ENCODE measurements around the gene EPS8. TPM values are rescaled to one million over a fixed set of nuclear protein-coding genes. Genes with fewer than 3 reads are reported as not detected.

EPS8 gene
- polyA plus RNA-seq, 1 of the 3 experiments (the other 2 are of a cell fraction), result 19.8 TPM

DNA sequence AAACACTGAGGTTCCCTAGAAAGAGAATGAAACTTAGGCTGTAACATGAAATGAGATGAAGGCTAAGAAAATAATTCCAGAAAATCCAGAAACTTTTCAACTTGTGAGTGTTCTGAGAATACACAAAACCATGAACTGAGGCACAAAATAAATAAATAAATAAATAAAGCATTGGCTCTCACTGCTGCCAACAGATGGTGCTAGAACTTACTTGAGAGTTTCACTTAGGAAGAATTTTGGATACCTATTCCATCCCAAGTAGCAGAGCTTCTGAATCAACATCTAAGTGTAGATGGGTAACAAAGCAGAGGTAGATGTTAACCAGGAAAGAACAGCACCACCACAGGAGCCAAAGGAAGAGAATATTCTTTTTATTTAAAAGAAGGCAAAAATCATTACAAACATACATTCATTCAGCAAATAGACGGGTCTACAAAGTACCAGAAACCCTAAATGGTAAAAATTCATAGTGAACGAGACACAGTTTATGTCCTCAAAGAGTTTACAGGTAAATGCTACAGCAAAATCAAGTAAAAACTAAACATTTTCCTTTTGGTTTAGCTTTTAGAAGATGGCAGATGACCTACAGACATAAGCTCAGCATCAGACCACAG is 16.7 kb downstream of the EPS8 start:
- peaks cover 97% of the 10 kb centered on the region for H3K79me2 ChIP-seq (ENCODE audit: insufficient read depth)
- no peak overlapping the region for H3K4me2 ChIP-seq
- no peaks in the 10 kb centered on the region for H3K9me2 ChIP-seq
- ChIA-PET POLR2A (no interaction called here), CTCF (interaction anchor here (0.6 to 3.5 kb wide), 18 partner anchors 8 to 601 kb away, joined by 3 to 31 read pairs (median 4); partner anchors contain the start of gene EPS8)
- WGBS (ENCODE audit: low lambda C conversion rate), result 91% methylated on average over 2 of the region's 2 CpGs
- peak; percentile 4 for DNase-seq
- no peak overlapping the region for H2AFZ ChIP-seq (ENCODE audit: low read depth)
- H3K4me1 ChIP-seq (ENCODE audit: control insufficient read depth in 1 of 2, insufficient read depth in 2 of 2, low read depth in 1 of 2, low read length in 1 of 2), result peaks cover 0 to 34% of the 10 kb centered on the region in 2 experiments; a peak in 1 of 4 replicates
- no peak overlapping the region for H3K4me3 ChIP-seq (ENCODE audit: low read depth in 2 of 2, low read length in 1 of 2)
- no peaks in the 10 kb centered on the region for H3K9me3 ChIP-seq
- H3K36me3 ChIP-seq (replicated peaks in 1 of 2; ENCODE audit: control insufficient read depth in 1 of 2, insufficient read depth in 2 of 2, low read length in 1 of 2), result no peaks in the 10 kb centered on the region
- peaks cover 27% of the 10 kb centered on the region for H3F3A ChIP-seq (replicated peaks; ENCODE audit: insufficient read depth)
- no peak overlapping the region for H3K27ac ChIP-seq (ENCODE audit: low read depth in 2 of 2, low read length in 1 of 2)
- no peaks in the 10 kb centered on the region for H3K27me3 ChIP-seq (ENCODE audit: insufficient read depth)
- no peak overlapping the region for H3K9ac ChIP-seq
- no peaks in the 10 kb centered on the region for H4K20me1 ChIP-seq (ENCODE audit: insufficient read depth)
- TF ChIP-seq, protein P1, sequence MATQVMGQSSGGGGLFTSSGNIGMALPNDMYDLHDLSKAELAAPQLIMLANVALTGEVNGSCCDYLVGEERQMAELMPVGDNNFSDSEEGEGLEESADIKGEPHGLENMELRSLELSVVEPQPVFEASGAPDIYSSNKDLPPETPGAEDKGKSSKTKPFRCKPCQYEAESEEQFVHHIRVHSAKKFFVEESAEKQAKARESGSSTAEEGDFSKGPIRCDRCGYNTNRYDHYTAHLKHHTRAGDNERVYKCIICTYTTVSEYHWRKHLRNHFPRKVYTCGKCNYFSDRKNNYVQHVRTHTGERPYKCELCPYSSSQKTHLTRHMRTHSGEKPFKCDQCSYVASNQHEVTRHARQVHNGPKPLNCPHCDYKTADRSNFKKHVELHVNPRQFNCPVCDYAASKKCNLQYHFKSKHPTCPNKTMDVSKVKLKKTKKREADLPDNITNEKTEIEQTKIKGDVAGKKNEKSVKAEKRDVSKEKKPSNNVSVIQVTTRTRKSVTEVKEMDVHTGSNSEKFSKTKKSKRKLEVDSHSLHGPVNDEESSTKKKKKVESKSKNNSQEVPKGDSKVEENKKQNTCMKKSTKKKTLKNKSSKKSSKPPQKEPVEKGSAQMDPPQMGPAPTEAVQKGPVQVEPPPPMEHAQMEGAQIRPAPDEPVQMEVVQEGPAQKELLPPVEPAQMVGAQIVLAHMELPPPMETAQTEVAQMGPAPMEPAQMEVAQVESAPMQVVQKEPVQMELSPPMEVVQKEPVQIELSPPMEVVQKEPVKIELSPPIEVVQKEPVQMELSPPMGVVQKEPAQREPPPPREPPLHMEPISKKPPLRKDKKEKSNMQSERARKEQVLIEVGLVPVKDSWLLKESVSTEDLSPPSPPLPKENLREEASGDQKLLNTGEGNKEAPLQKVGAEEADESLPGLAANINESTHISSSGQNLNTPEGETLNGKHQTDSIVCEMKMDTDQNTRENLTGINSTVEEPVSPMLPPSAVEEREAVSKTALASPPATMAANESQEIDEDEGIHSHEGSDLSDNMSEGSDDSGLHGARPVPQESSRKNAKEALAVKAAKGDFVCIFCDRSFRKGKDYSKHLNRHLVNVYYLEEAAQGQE (IDR thresholded peaks at IDR 0.05; ENCODE audit: low read depth, low read length), result no peak
- TF ChIP-seq MXI1 (IDR thresholded peaks at IDR 0.05; ENCODE audit: low read depth, low read length) (no peak), FOXJ3 (CRISPR knock-in tag; IDR thresholded peaks at IDR 0.05) (no peak), RCOR1 (IDR thresholded peaks at IDR 0.05; ENCODE audit: low read length) (no peak), FOXM1 (IDR thresholded peaks at IDR 0.05; ENCODE audit: low read depth) (no peak), GATA2 (CRISPR knock-in tag; IDR thresholded peaks at IDR 0.05) (no peak), TEAD4 (IDR thresholded peaks at IDR 0.05; ENCODE audit: borderline replicate concordance, insufficient read depth) (no peak), YY1 (IDR thresholded peaks at IDR 0.05; ENCODE audit: low read depth) (no peak), RXRA (IDR thresholded peaks at IDR 0.05; ENCODE audit: borderline replicate concordance, low read depth) (no peak), EP300 (IDR thresholded peaks at IDR 0.05; ENCODE audit: borderline replicate concordance in 1 of 2, low read depth in 1 of 2, low read length in 1 of 2) (no peak), EZH2phosphoT487 (IDR thresholded peaks at IDR 0.05; ENCODE audit: borderline replicate concordance, low read depth) (no peak), RFX5 (IDR thresholded peaks at IDR 0.05; ENCODE audit: low read length) (no peak), ELF1 (IDR thresholded peaks at IDR 0.05) (no peak), FOSL2 (IDR thresholded peaks at IDR 0.05; ENCODE audit: borderline replicate concordance, low read depth) (no peak), TAF1 (IDR thresholded peaks at IDR 0.05; ENCODE audit: borderline replicate concordance, low read depth, low read length) (no peak), TCF12 (IDR thresholded peaks at IDR 0.05) (no peak), SMC3 (IDR thresholded peaks at IDR 0.05; ENCODE audit: low read depth, low read length) (peak; percentile 45; the same call in 1 of the 2 replicates), CHD2 (IDR thresholded peaks at IDR 0.05; ENCODE audit: low read length, partially characterized antibody) (no peak), RAD21 (IDR thresholded peaks at IDR 0.05; ENCODE audit: low read length) (peak; percentile 59)
- TF ChIP-seq, protein P2, sequence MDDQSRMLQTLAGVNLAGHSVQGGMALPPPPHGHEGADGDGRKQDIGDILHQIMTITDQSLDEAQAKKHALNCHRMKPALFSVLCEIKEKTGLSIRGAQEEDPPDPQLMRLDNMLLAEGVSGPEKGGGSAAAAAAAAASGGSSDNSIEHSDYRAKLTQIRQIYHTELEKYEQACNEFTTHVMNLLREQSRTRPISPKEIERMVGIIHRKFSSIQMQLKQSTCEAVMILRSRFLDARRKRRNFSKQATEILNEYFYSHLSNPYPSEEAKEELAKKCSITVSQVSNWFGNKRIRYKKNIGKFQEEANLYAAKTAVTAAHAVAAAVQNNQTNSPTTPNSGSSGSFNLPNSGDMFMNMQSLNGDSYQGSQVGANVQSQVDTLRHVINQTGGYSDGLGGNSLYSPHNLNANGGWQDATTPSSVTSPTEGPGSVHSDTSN (IDR thresholded peaks at IDR 0.05), result no peak
- TF ChIP-seq, protein P3, sequence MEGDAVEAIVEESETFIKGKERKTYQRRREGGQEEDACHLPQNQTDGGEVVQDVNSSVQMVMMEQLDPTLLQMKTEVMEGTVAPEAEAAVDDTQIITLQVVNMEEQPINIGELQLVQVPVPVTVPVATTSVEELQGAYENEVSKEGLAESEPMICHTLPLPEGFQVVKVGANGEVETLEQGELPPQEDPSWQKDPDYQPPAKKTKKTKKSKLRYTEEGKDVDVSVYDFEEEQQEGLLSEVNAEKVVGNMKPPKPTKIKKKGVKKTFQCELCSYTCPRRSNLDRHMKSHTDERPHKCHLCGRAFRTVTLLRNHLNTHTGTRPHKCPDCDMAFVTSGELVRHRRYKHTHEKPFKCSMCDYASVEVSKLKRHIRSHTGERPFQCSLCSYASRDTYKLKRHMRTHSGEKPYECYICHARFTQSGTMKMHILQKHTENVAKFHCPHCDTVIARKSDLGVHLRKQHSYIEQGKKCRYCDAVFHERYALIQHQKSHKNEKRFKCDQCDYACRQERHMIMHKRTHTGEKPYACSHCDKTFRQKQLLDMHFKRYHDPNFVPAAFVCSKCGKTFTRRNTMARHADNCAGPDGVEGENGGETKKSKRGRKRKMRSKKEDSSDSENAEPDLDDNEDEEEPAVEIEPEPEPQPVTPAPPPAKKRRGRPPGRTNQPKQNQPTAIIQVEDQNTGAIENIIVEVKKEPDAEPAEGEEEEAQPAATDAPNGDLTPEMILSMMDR (IDR thresholded peaks at IDR 0.05), result peak; percentile 62
- TF ChIP-seq, protein P4, sequence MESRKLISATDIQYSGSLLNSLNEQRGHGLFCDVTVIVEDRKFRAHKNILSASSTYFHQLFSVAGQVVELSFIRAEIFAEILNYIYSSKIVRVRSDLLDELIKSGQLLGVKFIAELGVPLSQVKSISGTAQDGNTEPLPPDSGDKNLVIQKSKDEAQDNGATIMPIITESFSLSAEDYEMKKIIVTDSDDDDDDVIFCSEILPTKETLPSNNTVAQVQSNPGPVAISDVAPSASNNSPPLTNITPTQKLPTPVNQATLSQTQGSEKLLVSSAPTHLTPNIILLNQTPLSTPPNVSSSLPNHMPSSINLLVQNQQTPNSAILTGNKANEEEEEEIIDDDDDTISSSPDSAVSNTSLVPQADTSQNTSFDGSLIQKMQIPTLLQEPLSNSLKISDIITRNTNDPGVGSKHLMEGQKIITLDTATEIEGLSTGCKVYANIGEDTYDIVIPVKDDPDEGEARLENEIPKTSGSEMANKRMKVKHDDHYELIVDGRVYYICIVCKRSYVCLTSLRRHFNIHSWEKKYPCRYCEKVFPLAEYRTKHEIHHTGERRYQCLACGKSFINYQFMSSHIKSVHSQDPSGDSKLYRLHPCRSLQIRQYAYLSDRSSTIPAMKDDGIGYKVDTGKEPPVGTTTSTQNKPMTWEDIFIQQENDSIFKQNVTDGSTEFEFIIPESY (IDR thresholded peaks at IDR 0.05; ENCODE audit: borderline replicate concordance, low read depth), result no peak
- TF ChIP-seq, protein P5, sequence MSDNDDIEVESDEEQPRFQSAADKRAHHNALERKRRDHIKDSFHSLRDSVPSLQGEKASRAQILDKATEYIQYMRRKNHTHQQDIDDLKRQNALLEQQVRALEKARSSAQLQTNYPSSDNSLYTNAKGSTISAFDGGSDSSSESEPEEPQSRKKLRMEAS (IDR thresholded peaks at IDR 0.05; ENCODE audit: low read depth), result no peak
- TF ChIP-seq, protein P6, sequence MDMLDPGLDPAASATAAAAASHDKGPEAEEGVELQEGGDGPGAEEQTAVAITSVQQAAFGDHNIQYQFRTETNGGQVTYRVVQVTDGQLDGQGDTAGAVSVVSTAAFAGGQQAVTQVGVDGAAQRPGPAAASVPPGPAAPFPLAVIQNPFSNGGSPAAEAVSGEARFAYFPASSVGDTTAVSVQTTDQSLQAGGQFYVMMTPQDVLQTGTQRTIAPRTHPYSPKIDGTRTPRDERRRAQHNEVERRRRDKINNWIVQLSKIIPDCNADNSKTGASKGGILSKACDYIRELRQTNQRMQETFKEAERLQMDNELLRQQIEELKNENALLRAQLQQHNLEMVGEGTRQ (IDR thresholded peaks at IDR 0.05; ENCODE audit: borderline replicate concordance, low read depth, low read length), result no peak

Data from SK-N-SH (cell line).